Stimulated activated CD4-positive, alpha-beta T cell treated with anti-CD3 and anti-CD28 coated beads, Interleukin-2, amount 100 ng/mL, for 4 hours (primary cell): ENCODE measurements around the gene TCN2.
"Not testable (repeated sequence)": the region's sequence is repeated elsewhere in the genome, so short reads cannot be mapped to it uniquely, and the experiment has no call there.

Source experiments
- DNase-seq: peaks from one replicate; pipeline ENCODE4 v3.0.0-alpha.2; 2020; ENCODE audit warnings: low read depth

Gene TCN2

GRCh38 chr22:30606455-30607299 is at the start of gene TCN2:
Gene TCN2, plus strand, starts transcription at chr22:30607174. Its CDS starts 158 bp downstream, at chr22:30607332.
- no peak for DNase-seq

GRCh38 chr22:30557243-30557642 is 49.7 kb upstream of the TCN2 start:
- DNase-seq: no peak

GRCh38 chr22:30559889-30560288 is 47.1 kb upstream of the TCN2 start:
- DNase-seq: no peak

GRCh38 chr22:30560643-30561202 is 46.3 kb upstream of the TCN2 start:
- not testable (repeated sequence) for DNase-seq

- no peak for DNase-seq
Measured at GRCh38 chr22:30561402-30562189, 45.4 kb upstream of the TCN2 start.

- DNase-seq: no peak
Measured at GRCh38 chr22:30562366-30562765, 44.6 kb upstream of the TCN2 start.

GRCh38 chr22:30564045-30564760 is 42.8 kb upstream of the TCN2 start:
- DNase-seq: no peak

- DNase-seq: no peak
Measured at GRCh38 chr22:30564761-30565119, 42.2 kb upstream of the TCN2 start.

- no peak for DNase-seq
Measured at GRCh38 chr22:30565341-30565740, 41.6 kb upstream of the TCN2 start.

GRCh38 chr22:30566125-30566524 is 40.8 kb upstream of the TCN2 start:
- no peak for DNase-seq

GRCh38 chr22:30567277-30567676 is 39.7 kb upstream of the TCN2 start:
- not testable (repeated sequence) for DNase-seq

- DNase-seq: no peak
Measured at GRCh38 chr22:30568137-30568805, 38.7 kb upstream of the TCN2 start.

GRCh38 chr22:30569674-30570202 is 37.2 kb upstream of the TCN2 start:
- no peak for DNase-seq

- no peak for DNase-seq
Measured at GRCh38 chr22:30572210-30572609, 34.8 kb upstream of the TCN2 start.

GRCh38 chr22:30572840-30573593 is 34.0 kb upstream of the TCN2 start:
- DNase-seq: no peak

GRCh38 chr22:30573594-30574094 is 33.3 kb upstream of the TCN2 start:
- DNase-seq: no peak

GRCh38 chr22:30574095-30574981 is 32.6 kb upstream of the TCN2 start, which contains the start of gene GAL3ST1:
Gene GAL3ST1, minus strand, starts transcription at chr22:30574665. Its CDS starts 17,273 bp downstream, at chr22:30557392.
- DNase-seq: no peak

- no peak for DNase-seq
Measured at GRCh38 chr22:30574997-30575671, 31.8 kb upstream of the TCN2 start.

- no peak for DNase-seq
Measured at GRCh38 chr22:30575859-30576258, 31.1 kb upstream of the TCN2 start.
